ENCODE measurements around the gene KANSL1.
"Not testable (repeated sequence)": the region's sequence is repeated elsewhere in the genome, so short reads cannot be mapped to it uniquely, and the experiment has no call there.

DNA sequence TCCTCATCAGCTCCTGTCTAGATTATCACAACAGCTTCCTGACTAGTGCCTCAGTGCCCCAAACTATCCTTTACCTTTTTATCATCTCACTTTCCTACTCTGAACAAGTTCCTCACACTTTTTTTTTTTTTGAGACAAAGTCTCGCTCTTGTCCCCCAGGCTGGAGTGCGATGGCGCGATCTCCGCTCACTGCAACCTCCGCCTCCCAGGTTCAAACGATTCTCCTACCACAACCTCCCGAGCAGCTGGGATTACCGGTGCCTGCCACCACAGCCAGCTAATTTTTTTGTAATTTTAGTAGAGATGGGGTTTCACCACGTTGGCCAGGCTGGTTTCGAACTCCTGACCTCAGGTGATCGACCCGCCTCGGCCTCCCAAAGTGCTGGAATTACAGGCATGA lies 11.9 kb downstream of the KANSL1 start:
- TF ChIP-seq EZH2phosphoT487 (IDR thresholded peaks at IDR 0.05; ENCODE audit: borderline replicate concordance, low read length) = not testable (repeated sequence)
- TF ChIP-seq, protein P1, sequence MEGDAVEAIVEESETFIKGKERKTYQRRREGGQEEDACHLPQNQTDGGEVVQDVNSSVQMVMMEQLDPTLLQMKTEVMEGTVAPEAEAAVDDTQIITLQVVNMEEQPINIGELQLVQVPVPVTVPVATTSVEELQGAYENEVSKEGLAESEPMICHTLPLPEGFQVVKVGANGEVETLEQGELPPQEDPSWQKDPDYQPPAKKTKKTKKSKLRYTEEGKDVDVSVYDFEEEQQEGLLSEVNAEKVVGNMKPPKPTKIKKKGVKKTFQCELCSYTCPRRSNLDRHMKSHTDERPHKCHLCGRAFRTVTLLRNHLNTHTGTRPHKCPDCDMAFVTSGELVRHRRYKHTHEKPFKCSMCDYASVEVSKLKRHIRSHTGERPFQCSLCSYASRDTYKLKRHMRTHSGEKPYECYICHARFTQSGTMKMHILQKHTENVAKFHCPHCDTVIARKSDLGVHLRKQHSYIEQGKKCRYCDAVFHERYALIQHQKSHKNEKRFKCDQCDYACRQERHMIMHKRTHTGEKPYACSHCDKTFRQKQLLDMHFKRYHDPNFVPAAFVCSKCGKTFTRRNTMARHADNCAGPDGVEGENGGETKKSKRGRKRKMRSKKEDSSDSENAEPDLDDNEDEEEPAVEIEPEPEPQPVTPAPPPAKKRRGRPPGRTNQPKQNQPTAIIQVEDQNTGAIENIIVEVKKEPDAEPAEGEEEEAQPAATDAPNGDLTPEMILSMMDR (IDR thresholded peaks at IDR 0.05; ENCODE audit: low read depth, low read length, poor library complexity, severe bottlenecking) = not testable (repeated sequence)

Data from DOHH2 (cell line).